T-helper 2 cell (primary cell): Measurements from ENCODE around the gene SLC7A6OS.
"Not testable (repeated sequence)": the region's sequence is repeated elsewhere in the genome, so short reads cannot be mapped to it uniquely, and the experiment has no call there.

ENCODE experiments used
- DNase-seq, 5 experiments: peaks; one replicate each; pipeline versions ENCODE4 v3.0.0 to v3.0.0-alpha.2; 2012 to 2022

SLC7A6OS gene

GRCh38 chr16:68297908-68298307 lies 12.8 kb downstream of the SLC7A6OS start:
- DNase-seq = no peak

DNA sequence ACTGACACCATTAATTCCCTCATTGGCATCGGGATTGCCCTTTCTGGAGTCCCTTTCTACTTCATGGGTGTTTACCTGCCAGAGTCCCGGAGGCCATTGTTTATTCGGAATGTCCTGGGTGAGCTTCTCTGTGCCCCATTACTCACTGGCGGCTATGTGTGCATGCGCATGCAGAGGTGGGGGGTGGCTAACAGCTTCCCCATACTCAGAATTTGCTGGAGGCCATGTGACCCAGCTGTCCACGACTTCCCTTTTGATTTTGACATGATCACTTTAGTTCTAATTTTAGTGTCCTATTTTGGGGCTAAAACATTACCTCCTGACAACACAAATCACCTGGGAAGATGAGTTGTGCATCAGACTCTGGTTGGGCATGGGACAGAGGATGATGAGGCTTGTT lies 14.1 kb downstream of the SLC7A6OS start:
- no peak for DNase-seq

DNA sequence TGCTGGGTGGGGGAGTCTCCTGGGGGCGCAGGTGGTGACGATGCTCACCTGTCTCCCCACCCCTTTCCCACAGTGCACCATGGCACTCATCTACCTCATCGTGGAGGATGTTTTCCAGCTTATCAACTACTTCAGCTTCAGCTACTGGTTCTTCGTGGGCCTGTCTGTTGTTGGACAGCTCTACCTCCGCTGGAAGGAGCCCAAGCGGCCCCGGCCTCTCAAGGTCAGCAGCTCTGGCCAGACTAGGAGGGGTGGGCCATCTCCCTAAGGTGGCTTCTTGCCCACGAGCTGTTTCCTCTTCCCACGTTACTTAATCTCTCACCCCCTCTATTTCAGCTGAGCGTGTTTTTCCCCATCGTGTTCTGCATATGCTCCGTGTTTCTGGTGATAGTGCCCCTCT lies 14.5 kb downstream of the SLC7A6OS start:
- no peak for DNase-seq

DNA sequence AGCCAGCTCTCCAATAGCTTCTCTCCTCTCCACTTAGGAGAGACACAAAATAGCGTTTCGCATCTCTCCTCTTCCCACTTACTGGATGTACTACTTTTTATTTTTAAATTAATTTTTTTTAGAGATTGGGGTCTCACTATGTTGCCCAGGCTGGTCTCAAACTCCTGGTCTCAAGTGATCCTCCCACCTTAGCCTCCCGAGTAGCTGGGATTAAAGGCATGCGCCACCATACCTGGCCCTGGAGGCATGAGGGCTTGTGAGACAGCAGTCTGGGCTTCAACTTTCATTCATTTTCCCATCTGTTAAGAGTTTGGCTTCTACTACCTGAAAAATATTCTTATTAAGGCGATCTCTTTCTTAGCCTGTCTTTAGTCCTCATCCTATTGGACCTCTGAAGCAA lies 18.3 kb downstream of the SLC7A6OS start:
- DNase-seq = no peak

DNA sequence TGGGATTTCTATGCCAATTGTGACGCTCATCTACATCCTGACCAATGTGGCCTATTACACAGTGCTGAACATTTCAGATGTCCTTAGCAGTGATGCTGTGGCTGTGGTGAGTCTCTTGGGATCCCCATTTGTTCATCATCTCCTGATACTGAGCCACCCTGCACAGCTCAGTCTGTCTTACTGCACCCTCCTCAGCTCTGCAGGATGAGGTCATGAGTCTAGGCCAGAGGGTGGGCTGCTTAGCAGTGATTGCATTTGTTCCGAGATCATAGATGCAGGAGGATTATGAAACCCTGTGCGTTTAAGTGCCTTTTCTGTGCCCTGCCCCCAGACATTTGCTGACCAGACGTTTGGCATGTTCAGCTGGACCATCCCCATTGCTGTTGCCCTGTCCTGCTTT lies 19.5 kb downstream of the SLC7A6OS start:
- DNase-seq = no peak

- no peak for DNase-seq
These were observed 20.3 kb downstream of the SLC7A6OS start for GRCh38 chr16:68290450-68290849.

- peak in 4 of 5 experiments; percentile 37 to 84 (median 42) for DNase-seq
These were observed 21.0 kb downstream of the SLC7A6OS start for GRCh38 chr16:68289621-68290329.

- DNase-seq = no peak
These were observed 21.5 kb downstream of the SLC7A6OS start for GRCh38 chr16:68289202-68289601.

GRCh38 chr16:68288796-68289195 lies 21.9 kb downstream of the SLC7A6OS start:
- not testable (repeated sequence) for DNase-seq

GRCh38 chr16:68288252-68288650 lies 22.5 kb downstream of the SLC7A6OS start:
- DNase-seq = no peak

DNA sequence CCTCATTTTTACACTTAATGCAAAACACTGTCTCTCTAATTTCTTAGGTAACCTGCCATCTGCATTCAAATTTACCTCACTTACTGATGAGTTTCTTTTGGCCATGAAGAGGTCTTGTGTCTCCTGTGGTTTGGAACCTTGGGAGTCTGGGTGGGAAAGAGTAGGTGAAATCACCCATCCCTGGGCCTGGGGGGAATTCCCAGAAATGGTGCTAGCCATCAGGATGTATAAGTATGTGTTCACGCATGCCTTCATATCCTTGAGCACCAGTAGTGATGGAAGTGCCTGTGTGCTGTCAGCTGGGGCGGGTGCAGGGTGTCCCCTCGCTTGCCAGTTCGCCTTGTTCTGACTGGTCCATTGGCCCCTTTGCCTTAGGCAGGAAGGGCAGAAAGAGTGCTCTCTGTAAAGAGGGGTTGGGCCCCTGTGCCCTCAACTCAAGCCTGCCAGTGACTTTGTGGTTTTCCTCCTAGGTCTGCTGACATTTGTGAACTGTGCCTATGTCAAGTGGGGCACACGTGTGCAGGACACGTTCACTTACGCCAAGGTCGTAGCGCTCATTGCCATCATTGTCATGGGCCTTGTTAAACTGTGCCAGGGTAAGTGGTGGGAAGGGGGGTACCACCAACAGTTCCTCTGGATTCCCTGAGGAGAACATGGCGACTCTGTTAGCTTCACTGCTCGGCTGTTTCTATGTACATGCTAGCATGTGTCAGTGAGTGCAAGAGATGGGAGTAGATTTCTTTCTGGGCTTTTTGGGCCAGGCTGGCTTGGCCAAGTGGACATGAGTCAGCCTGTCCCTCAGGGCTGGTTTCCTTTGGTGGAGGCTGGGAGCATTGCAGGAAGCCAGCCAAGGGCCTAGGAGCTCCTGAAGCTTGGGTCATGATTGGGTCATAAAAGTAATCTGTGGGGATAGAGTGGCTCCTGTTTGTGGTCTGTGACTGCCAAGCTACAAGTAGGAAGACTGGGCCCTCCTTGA lies 23.2 kb downstream of the SLC7A6OS start:
- peak in 2 of 5 experiments; percentile 55 to 88 for DNase-seq

DNA sequence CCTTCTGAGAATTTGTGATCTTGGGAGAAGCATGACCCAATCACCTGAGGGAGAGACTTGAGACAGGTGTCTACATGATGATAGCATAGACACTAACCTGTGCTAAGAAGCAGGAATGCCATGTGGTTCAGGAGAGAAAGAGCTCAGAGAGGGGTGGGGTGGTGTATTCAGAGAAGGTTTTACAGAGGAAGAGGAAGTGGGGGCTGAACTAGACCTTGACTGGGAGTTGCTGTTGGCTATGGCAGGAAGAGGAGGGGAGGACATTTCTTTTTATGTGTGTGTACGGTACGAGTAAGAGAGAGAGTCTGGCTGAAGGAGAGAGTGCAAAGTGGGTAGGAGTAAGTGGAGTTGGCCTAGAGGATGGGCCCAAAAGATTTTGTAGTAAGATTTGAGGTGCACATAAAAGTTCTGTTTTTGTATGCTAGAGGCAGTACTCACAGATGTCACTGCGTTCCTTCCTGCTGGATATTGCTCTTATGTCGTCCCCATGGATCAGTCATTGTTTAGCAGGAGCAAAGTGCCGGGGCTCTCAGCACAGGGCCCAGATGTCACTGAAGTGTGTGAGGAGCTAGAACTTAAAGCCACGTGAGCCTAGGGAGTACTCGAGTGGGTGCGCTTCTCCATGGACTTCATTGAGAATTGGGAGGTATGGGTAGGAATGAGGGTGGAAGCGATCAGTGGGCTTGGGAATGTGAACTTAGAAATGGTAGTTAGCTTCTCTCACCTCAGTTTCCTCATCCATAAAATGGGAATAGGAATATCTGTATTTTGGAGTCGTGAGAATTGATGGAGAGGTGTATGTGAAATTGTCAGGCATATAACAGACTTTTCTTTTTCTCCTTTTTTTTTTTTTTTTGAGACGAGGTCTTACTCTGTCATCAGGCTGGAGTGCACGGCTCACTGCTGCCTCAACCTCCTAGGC lies 24.3 kb downstream of the SLC7A6OS start:
- DNase-seq = peak in 2 of 5 experiments; percentile 54 to 69

- no peak for DNase-seq
These were observed 25.1 kb downstream of the SLC7A6OS start for GRCh38 chr16:68285683-68286082.

- DNase-seq = peak in 1 of 5 experiments; percentile 26
These were observed 25.9 kb downstream of the SLC7A6OS start for GRCh38 chr16:68284847-68285246.

DNA sequence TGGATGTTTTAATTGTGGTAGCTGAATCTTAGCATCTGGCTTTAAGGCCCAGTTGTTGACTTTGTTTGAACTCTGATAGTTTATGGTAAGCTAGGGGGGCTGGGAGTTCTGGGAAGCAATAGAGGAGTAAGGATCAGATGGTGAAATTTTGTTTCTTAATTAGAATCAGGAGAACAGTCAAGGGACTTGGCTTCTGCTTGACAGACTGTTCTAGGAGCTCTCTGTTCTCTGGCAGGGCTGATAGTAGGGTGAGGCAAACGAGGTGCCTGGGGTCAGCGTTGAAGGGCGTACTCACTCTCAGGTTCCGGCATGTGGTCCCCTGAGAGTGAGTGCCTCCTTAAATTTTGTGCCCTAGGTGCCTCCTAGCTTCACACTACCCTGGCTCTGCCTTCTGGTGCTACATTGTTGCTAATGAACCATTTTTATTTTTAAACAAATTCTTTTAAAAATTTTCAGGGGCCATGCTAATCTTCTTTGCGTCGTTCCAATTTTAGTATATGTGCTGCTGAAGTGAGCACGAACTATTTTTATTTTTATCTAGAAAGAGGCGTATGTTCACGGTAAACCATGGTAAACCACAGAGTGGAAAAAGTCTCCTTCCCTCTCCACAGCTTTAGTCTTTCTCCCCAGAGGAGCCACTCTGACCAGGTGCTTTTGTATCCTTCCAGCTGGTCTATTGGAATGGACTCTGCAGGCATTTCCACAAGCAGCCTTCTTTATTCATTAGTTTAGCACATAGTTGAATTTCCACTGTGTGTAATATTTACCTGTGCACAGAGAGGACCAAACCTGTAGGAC lies 26.7 kb downstream of the SLC7A6OS start:
- peak in 1 of 5 experiments; percentile 41 for DNase-seq

DNA sequence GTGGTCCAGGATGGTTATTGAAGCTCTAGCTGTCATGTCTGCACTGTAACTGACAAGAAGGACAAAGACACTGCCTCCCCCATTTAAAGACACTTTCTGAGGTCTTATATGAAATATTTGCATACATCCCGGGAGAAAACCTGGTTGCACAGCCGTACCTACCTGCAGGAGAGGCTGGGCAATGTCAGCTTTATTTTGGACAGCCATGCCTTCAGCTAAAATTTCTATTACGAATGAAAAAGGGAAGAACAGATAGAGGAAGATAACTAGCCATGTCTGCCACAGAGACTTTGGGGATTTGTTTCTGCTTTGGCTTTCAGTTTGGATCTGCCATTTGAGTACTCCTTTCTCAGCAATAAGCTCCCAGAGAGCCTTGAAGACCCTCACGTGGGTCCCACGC lies 27.4 kb downstream of the SLC7A6OS start:
- no peak for DNase-seq

DNA sequence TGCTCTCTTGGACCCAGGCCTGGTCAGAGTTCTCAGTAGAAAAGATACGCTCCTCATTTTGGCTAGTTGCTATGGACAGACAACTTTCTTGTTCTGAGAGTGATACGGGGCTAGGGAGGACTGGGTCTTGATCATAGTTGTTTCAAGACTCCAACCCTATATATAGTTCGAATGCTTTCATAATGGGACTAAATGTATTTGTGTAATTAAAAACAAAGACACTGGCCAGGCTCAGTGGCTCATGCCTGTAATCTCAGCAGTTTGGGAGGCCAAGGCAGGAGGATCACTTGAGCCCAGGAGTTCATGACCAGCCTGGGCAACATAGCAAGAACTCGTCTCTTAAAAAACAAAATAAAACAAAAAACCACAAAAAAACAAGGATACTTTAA lies 28.7 kb downstream of the SLC7A6OS start:
- DNase-seq = no peak

GRCh38 chr16:68281368-68282063 lies 29.2 kb downstream of the SLC7A6OS start:
- DNase-seq = no peak

DNA sequence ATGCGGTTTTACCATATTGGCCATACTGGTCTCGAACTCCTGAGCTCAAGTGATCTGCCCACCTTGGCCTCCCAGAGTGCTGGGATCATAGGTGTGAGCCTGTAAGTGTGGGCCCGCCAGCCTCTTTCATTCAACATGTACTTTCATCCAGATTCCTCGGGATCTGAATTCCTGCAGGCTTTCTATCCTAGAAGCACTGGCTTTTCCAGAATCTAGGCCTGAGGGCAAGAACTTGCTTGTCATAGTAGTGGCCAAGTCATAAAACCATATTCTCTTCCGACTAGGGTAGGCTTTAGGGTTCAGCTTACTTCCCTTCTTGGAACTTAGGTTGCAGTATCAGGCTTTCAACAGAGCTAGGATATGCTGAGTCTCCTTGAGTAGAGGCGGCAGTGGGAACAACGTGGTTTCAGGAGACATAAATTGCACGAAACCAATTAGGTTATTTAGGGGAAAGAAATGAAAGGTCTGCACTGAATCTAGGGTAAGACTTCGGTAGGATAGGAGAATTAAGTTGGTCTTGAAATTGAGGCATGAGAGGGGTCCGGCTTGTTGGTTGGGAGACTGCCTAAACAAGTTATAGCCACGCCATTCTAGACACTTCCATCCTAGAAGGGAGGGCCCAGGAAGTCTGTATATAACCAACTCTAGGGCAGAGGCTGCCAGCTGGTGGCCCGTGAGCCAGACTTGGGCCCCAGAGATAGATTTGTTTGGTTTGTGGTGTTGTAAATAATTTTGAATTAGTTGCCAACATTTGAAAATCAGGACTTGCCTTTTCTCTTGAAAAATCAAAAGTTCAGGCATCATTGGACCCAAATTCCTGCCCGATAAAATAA lies 30.8 kb downstream of the SLC7A6OS start:
- no peak for DNase-seq

- no peak for DNase-seq
These were observed 34.5 kb downstream of the SLC7A6OS start for GRCh38 chr16:68276223-68276622.
